Activated CD4-positive, CD25-positive, alpha-beta regulatory T cell (primary cell): Measurements from ENCODE around the gene SCAF8.
"Not testable (repeated sequence)": the region's sequence is repeated elsewhere in the genome, so short reads cannot be mapped to it uniquely, and the experiment has no call there.

ENCODE experiments used
- DNase-seq, 4 experiments: peaks; one replicate each; lab custom pipeline; 2025; lab: John Stamatoyannopoulos, UW

SCAF8 gene

DNA sequence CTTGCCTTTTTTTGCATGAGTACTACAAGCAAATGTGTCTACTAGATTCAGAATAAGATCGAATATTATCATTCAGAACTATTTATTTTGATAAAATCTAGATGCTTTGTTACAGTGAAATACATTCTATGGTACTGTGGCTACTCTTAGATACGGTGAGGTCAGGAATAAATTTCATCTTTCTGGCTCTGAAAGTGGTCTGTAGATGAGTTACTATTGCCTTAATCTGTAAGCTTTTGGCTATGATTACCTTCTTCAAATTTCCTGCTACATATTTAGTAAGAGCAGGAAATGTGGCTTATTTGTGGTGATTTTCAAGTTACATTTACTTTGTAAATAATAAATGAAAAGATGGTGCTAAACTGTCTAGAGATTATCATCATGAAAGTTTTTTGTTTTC lies 50.0 kb downstream of the SCAF8 start:
- DNase-seq = no peak

GRCh38 chr6:154785075-154785474 lies 51.9 kb downstream of the SCAF8 start:
- DNase-seq = no peak

DNA sequence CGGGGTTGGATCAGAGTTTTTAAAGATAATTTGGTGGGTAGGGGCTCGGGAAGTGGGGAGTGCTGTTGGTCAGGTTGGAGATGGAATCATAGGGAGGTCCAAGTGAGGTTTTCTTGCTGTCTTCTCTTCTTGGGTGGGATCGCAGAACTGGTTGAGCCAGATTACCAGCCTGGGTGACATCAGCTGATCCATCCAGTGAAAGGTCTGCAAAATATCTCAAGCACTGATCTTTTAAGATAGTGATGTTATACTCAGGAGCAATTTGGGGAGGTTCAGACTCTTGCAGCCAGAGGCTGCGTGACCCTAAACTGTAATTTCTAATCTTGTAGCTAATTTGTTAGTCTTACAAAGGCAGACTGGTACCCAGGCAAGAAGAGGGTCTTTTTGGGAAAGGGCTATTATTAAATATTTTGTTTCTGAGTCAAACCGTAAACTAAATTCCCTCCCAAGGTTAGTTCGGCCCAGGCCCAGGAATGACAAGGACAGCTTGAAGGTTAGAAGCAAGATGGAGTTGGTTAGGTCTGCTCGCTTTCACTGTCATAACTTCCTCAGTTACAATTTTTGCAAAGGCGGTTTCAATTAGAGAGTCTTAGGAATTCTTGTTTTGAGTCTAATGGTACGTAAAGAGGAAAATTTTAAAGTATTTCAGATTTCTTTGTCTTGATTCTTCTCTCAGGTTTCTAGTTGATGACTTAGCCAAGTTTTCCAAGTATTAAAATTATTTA lies 53.1 kb downstream of the SCAF8 start:
- no peak for DNase-seq

- DNase-seq = no peak
Measured at GRCh38 chr6:154791556-154792317, 58.5 kb downstream of the SCAF8 start.

GRCh38 chr6:154792325-154792724 lies 59.1 kb downstream of the SCAF8 start:
- DNase-seq = no peak

- no peak for DNase-seq
Measured at GRCh38 chr6:154792761-154793160, 59.5 kb downstream of the SCAF8 start.

- no peak for DNase-seq
Measured at GRCh38 chr6:154796484-154796883, 63.3 kb downstream of the SCAF8 start.

DNA sequence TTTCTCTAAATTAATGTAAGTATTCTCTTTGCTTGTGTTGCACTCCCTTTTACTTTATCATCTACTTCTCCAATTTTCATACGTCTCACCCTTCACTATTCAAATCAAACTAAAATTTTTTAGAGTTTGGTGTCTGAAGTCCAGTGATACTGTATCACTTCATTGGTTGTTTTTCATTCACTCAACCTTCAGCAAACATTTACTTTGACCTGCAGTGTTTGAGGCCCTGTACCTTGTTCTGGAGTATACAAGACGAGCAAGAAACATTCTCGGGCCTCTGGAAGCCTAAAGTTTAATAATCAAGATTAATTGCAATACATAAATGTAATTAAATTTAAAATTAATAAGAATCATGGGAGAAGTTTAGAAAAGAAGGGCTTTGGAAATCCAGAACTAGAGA lies 64.6 kb downstream of the SCAF8 start:
- DNase-seq = no peak

DNA sequence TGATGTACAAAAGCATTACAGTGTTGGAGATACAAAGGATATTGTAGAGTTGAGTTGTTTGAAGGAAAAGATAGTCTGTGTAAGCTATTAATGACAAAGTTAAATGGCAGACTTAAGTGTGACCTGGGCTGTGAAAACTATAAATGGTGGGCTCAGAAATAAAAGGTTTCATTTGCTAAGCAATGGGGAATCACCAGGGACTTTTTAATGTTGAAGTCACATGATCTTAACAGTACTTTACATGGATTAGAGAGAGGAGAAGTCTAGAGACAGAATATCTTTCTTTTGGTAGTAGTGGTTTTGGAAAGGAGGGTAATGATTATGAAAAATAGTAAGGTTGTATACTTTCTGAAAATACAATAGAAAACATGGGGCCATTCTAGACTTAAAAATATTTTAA lies 67.1 kb downstream of the SCAF8 start:
- no peak for DNase-seq

- no peak for DNase-seq
Measured at GRCh38 chr6:154805288-154805911, 72.2 kb downstream of the SCAF8 start.

DNA sequence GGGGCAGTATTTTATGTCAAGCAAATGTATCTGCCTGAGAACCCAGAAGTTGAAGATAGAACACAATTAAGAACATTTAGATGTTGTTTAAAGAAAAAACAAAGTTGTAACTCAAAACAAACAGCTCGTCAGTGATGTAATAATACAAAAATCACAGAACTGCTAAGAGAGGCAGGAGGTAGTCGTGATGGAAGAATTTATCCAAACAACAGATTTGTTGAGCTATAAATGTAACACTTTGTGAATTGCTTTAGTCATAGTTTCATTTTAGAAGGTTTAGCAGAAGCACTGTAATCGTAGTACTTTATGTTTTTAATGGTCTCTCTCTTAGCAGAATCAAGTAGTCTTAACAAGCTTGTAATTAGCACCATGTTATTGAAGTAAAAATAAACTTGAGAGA lies 73.6 kb downstream of the SCAF8 start:
- DNase-seq = no peak

DNA sequence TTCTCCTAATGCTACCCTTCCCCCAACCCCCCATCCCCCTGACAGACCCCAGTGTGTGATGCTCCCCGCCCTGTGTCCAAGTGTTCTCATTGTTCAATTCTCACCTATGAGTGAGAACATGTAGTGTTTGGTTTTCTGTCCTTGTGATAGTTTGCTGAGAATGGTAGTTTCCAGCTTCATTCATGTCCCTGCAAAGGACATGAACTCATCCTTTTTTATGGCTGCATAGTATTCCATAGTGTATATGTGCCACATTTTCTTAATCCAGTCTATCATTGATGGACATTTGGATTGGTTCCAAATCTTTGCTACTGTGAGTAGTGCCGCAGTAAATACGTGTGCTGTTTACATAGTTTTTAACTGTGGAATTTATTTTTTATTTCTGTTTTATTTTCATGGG lies 78.4 kb downstream of the SCAF8 start:
- DNase-seq = not testable (repeated sequence)

GRCh38 chr6:154814063-154814462 lies 80.8 kb downstream of the SCAF8 start:
- DNase-seq = no peak

DNA sequence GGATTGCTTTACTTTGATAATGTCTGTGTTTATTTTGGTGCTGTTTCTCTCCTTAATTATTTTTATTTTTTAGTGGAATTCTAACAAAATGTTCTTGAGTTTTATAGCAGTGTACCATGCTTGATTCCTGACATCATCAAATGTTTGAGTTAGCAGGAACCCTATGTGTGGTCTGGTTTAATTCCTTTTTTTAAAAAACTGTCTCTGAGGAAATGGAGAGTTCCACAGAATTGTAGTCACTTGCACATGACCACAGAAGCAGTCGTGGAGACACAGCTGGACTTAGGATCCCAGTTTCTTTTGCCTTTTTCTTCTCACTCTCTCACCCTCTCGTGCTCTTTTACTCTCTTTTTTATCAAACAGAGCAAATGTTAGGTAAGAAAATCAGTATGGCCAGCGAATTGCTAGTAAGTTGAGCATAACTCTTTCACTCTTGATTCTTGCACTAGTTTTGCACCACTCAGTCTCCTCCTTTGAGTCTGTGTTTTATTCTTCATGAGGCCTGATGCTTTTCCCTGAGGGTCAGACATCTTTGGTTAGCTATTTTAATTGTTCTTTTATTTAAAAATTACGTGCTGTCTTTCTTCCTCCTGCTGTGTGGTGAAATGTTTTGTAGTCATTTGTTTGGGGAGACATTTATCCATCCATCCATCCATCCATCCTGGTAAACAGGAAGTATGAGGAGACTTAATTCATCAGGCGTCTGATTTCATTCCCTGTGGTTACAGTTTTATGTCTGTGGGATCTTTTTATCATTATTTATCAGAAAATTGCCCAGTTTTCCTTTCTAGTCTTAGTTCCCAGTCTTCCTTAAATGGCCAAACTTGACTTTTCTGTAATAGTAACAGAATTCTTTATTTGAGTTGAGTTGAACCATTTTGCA lies 83.0 kb downstream of the SCAF8 start:
- no peak for DNase-seq

GRCh38 chr6:154821099-154821498 lies 87.9 kb downstream of the SCAF8 start:
- DNase-seq = no peak

DNA sequence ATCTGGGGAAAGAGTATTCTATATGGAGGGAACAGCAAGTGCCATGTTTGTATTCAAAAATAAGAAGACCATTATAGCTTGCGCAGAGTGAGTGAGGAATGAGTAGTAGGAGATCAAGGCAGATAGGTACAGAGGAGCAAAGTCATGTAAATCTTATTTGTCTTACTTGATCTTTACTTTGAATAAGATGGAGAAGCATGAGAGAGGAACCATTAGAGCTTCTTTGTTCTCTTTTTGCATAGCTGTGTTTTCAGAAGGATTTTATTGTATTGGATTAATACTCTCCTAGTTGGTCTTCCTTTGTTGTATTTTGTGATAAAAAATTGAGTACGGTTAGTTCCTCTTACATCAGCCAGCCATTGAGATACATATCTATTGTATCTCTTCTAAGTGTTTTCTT lies 88.4 kb downstream of the SCAF8 start:
- no peak for DNase-seq

DNA sequence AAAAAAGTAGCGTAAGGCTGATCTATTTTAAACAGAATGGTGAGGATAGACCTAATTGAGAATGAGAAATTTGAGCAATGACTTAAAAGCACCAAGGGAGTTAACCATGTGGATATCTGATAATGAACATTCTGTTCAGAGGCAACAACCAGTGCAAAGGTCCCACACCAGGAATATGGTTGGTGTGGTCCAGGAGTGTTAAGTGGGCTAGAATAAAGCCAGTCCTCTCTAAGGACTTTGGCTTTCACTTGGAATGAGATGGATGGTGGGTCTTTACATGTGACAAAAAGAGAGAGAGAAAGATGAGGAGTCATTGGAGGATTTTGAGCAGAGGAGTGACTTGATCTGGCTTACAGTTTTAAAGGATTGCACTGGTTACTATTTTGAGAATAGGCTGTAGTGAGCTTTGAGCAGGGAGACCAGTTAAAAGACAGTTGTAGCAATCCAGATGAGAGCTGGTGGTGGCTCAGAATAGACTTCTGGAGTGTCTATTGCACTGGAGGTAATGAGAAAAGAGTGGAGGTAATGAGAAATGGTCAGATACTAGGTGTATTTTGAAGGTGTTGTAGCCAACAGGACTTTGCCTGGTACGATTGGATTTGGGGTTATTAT lies 89.8 kb downstream of the SCAF8 start:
- no peak for DNase-seq

GRCh38 chr6:154824076-154824475 lies 90.9 kb downstream of the SCAF8 start:
- no peak for DNase-seq

DNA sequence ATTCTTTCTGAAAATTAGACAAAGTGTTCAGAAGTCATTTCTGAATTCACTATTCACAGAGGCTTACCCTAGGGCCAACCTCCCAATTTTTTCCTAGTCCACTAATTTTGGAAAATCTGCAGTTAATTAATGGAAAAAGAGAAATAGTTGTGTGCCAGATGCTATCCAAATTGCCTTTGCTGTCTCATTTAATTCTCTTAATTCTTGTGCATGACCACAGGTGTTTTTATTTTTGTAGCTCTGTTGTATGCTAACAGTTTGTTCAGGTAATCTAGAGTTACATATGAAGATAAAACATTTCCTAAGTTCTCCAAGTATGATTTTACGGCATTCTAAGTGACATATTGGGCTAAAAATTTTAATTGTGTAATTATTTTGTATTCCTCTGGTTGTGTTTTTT lies 96.8 kb downstream of the SCAF8 start:
- DNase-seq = no peak

GRCh38 chr6:154830771-154831170 lies 97.6 kb downstream of the SCAF8 start:
- DNase-seq = no peak

DNA sequence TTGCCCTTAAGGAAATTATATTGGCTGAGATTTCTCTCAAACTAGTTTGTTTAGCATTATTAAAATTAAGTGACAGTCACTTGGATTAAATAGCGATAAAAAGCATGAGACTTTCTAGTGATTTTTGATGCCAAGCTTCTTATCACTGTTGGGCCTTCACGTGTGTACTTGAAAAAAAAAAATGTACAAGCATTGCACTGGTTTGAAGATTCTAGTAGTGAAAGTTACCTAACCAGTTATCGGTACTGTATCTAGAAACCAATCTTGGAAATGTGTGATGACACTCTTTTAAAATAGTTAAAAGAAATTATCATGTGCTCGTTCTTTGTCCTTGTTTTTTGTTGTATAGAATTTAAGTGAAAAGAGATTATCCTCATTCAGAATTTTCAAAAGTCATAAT lies 102.1 kb downstream of the SCAF8 start:
- DNase-seq = no peak

DNA sequence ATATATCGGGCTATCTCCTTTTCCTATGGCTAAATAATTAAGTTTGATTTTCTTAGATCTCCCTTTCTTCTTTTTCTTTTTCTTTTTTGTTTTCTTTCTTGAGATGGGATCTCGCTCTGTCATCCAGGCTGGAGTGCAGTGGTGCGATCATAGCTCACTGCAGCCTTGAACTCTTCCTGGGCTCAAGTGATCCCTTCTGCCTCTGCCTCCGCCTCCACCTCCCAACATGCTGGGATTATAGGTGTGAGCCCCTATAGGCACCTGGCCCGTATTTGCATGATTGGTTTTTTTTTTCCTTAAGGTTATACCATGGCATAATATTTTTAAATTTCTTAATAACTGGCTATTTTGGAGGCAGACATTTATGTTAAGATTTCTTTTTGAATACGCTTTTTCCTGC lies 106.3 kb downstream of the SCAF8 start:
- no peak for DNase-seq
